B cell (primary cell): ENCODE data around the gene NFIC.

ENCODE experiments used
- EZH2 ChIP-seq: IDR thresholded peaks from 2 replicates; pipeline ENCODE4 v1.6.1; 2012; ENCODE audit warnings: borderline replicate concordance, low read depth, mild to moderate bottlenecking, moderate library complexity, low read length; ENCODE audit not compliant: insufficient read depth, poor library complexity, severe bottlenecking
- TF ChIP-seq, protein P1 (sequence below): fragments of 200-600 bp; IDR thresholded peaks from one replicate; pipeline ENCODE4 v1.8.0; 2022; ENCODE audit warnings: antibody characterized with exemption, mild to moderate bottlenecking

DNA sequence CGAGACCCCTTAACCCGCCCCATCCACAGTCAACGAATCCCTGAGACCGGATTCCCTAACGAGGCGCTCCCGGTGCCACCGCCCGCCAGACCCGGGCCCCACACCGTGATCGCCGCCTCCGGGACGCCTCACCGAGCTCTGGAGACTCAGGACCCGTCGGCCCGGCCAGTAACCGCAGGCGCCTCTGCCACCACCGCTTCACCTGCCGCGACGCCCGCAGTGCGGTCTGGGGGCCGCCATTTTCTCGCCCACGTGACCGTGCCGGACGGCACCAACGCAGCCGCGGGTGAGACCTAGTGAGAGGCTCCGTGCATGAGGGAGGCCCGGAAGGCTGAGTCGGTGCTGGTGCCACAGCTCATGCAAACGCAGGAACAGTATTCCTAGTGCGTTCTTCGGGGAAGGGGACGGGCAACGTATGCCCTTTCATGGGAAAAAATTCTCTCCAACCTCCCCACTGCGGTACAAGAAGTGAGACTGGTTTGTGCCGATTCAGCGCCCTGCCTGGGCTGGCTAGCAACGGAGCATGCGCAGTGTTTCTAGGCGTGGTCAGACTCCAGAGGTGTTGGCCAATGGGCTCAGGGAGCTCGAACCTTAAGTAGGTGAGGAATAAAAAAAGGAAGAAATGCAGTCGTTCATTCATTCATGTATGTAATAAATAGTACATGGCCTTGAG, 134.2 kb downstream of the NFIC start, which contains the start of gene DOHH:
- TF ChIP-seq, protein P1, sequence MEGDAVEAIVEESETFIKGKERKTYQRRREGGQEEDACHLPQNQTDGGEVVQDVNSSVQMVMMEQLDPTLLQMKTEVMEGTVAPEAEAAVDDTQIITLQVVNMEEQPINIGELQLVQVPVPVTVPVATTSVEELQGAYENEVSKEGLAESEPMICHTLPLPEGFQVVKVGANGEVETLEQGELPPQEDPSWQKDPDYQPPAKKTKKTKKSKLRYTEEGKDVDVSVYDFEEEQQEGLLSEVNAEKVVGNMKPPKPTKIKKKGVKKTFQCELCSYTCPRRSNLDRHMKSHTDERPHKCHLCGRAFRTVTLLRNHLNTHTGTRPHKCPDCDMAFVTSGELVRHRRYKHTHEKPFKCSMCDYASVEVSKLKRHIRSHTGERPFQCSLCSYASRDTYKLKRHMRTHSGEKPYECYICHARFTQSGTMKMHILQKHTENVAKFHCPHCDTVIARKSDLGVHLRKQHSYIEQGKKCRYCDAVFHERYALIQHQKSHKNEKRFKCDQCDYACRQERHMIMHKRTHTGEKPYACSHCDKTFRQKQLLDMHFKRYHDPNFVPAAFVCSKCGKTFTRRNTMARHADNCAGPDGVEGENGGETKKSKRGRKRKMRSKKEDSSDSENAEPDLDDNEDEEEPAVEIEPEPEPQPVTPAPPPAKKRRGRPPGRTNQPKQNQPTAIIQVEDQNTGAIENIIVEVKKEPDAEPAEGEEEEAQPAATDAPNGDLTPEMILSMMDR = no peak
- no peak for TF ChIP-seq EZH2
